Peyer's patch (tissue), 4 donors: ENCODE measurements around the gene TSPOAP1. TPM values are rescaled to one million over a fixed set of nuclear protein-coding genes. Genes with fewer than 3 reads are reported as not detected.

Source experiments
- DNase-seq, 3 donors: peaks; one replicate each; pipeline ENCODE4 v3.0.0-alpha.2; 2017 to 2019
- H3K27ac ChIP-seq, 4 donors: fragments of 200-600 bp; sonication (generic); one replicate each; pipeline ENCODE4 v1.5.1; 2016 to 2019
- H3K27me3 ChIP-seq, 2 donors: fragments of 200-600 bp; sonication (generic); one replicate each; pipeline ENCODE4 v1.5.1; 2019
- H3K36me3 ChIP-seq, 3 donors: fragments of 200-600 bp; sonication (generic); one replicate each; pipeline ENCODE4 v1.5.1; 2016 to 2019
- H3K4me1 ChIP-seq, 4 donors: fragments of 200-600 bp; sonication (generic); one replicate each; pipeline ENCODE4 v1.5.1; 2016 to 2019
- H3K4me3 ChIP-seq, 4 donors: fragments of 200-600 bp; sonication (generic); 1 replicate in 3 of 4; 2 replicates in 1 of 4; pipeline ENCODE4 v1.5.1; 2016 to 2019; ENCODE audit warnings: mild to moderate bottlenecking in 1 of 4
- H3K9me3 ChIP-seq, 4 donors: fragments of 200-600 bp; sonication (generic); one replicate each; pipeline ENCODE4 v1.5.1; 2016 to 2019; ENCODE audit warnings: mild to moderate bottlenecking in 1 of 4
- CTCF ChIP-seq, 6 experiments: fragments of 450-650 bp in 4 of 6; fragments of 200-600 bp in 2 of 6; sonication (generic) in 1 of 6; IDR thresholded peaks; one replicate each; pipeline ENCODE4 v1.5.1; 2017 to 2019; ENCODE audit warnings: antibody characterized with exemption in 6 of 6, mild to moderate bottlenecking in 3 of 6, moderate library complexity in 1 of 6
- POLR2A ChIP-seq, 2 donors: fragments of 450-650 bp; IDR thresholded peaks; one replicate each; pipeline ENCODE4 v1.5.1; 2017; ENCODE audit warnings: antibody characterized with exemption in 2 of 2, mild to moderate bottlenecking in 2 of 2, moderate library complexity in 2 of 2
- small RNA-seq, 2 donors: library from RNA; depleted of rRNA; stranded (forward); fragments of <200 nt; gene quantifications; one replicate each; pipeline ENCODE3, GENCODE V24; 2016
- total RNA-seq, 4 donors: library from RNA; depleted of rRNA; stranded (reverse); fragments of >200 nt; gene quantifications; one replicate each; pipeline ENCODE4 v1.1.0, GENCODE V29; 2016

The TSPOAP1 gene
- total RNA-seq, 4 donors from 2014 or later = 9.1 to 11.9 (median 10.4) TPM

- no peak for DNase-seq
- H3K27me3 ChIP-seq = no peaks in the 10 kb centered on the region
- peaks cover 0 to 2% (median under 1%) of the 10 kb centered on the region in 4 donors for H3K4me1 ChIP-seq
- H3K36me3 ChIP-seq = no peaks in the 10 kb centered on the region
- peak in 2 of 6 experiments; percentile 27 to 31 for TF ChIP-seq CTCF (IDR thresholded peaks at IDR 0.05)
- no peak for TF ChIP-seq POLR2A (IDR thresholded peaks at IDR 0.05)
- no peak overlapping the region for H3K4me3 ChIP-seq
- no peaks in the 10 kb centered on the region for H3K9me3 ChIP-seq
- H3K27ac ChIP-seq = no peak overlapping the region
Observed at GRCh38 chr17:58254803-58255202, 73.8 kb downstream of the TSPOAP1 start.

- no peak for TF ChIP-seq POLR2A (IDR thresholded peaks at IDR 0.05)
- no peak for TF ChIP-seq CTCF (IDR thresholded peaks at IDR 0.05)
- no peak for DNase-seq
- Histone ChIP-seq H3K9me3 (no peaks in the 10 kb centered on the region), H3K4me1 (peaks cover 0 to 12% (median 7%) of the 10 kb centered on the region in 4 donors), H3K36me3 (no peaks in the 10 kb centered on the region), H3K4me3 (no peak overlapping the region), H3K27me3 (no peaks in the 10 kb centered on the region), H3K27ac (no peak overlapping the region)
Observed at GRCh38 chr17:58253082-58253481, 75.5 kb downstream of the TSPOAP1 start.

- no peak overlapping the region for H3K4me3 ChIP-seq
- DNase-seq = no peak
- H3K4me1 ChIP-seq = peaks cover 0 to 19% (median 9%) of the 10 kb centered on the region in 4 donors
Observed at GRCh38 chr17:58252141-58252540, 76.5 kb downstream of the TSPOAP1 start.

More at GRCh38 chr17:58252141-58252540, 76.5 kb downstream of the TSPOAP1 start:
- Histone ChIP-seq H3K9me3 (no peaks in the 10 kb centered on the region), H3K27ac (no peak overlapping the region), H3K36me3 (no peaks in the 10 kb centered on the region), H3K27me3 (no peaks in the 10 kb centered on the region)
- TF ChIP-seq CTCF (IDR thresholded peaks at IDR 0.05) = no peak
- no peak for TF ChIP-seq POLR2A (IDR thresholded peaks at IDR 0.05)

Small RNAs within 50 kb of the gene (small RNA-seq; reads per million reads assigned to genes)
- 0 reads per million in 2 donors for gene MIR4736

Other genes with a start within 250 kb of the TSPOAP1 start
- gene DYNLL2, start 245.4 kb downstream of the TSPOAP1 start, total RNA-seq = 10 to 100 TPM; 18.2 to 23.9 (median 23.8) TPM
- not detected for gene OR4D1, start 180.4 kb downstream of the TSPOAP1 start, total RNA-seq
- gene OR4D2, start 161.8 kb downstream of the TSPOAP1 start, total RNA-seq = not detected
- not detected for gene EPX, start 136.1 kb downstream of the TSPOAP1 start, total RNA-seq
- gene MKS1, start 109.5 kb downstream of the TSPOAP1 start, total RNA-seq = 10 to 100 TPM in 3 of 4 donors, 1 to 10 TPM in 1; 6.7 to 20.9 (median 14.8) TPM
- gene LPO, start 90.2 kb downstream of the TSPOAP1 start, total RNA-seq = 1 to 10 TPM in 2 of 4 donors, not detected in 2; 2.3 to 9.0 TPM
- gene MPO, start 47.9 kb downstream of the TSPOAP1 start, total RNA-seq = 1 to 10 TPM in 1 of 4 donors, not detected in 3; 1.7 TPM
- gene SUPT4H1, start 23.4 kb upstream of the TSPOAP1 start, total RNA-seq = 10 to 100 TPM; 31.9 to 56.1 (median 47.9) TPM
- 100 to 1,000 TPM in 2 of 4 donors, 10 to 100 TPM in 2; 46.9 to 104 (median 85.4) TPM for gene RNF43, start 88.7 kb upstream of the TSPOAP1 start, total RNA-seq
- gene HSF5, start 159.6 kb upstream of the TSPOAP1 start, total RNA-seq = under 1 TPM in 2 of 4 donors, not detected in 2; 0.28 to 0.83 TPM
- 100 to 1,000 TPM in 2 of 4 donors, 10 to 100 TPM in 2; 46.2 to 129 (median 105) TPM for gene MTMR4, start 185.8 kb upstream of the TSPOAP1 start, total RNA-seq